CD14-positive monocyte (primary cell): ENCODE measurements around the gene NTRK2. TPM values are rescaled to one million over a fixed set of nuclear protein-coding genes. Genes with fewer than 3 reads are reported as not detected.

Source experiments
- DNase-seq, 3 donors: peaks; one replicate each; pipeline ENCODE4 v3.0.0-alpha.2; 2011 to 2022
- H2AFZ ChIP-seq: 2 replicates; pipeline ENCODE4 v1.6.0; 2012; ENCODE audit warnings: mild to moderate bottlenecking, low read depth, low read length, inconsistent platforms; ENCODE audit not compliant: insufficient read depth, poor library complexity, severe bottlenecking
- H3K27ac ChIP-seq, 2 donors: 1 replicate in 1 of 2; 2 replicates in 1 of 2; pipeline ENCODE4 v1.5.1; 2012 to 2013; ENCODE audit warnings: low read length in 2 of 2, control low read depth in 1 of 2, inconsistent platforms in 1 of 2, low read depth in 1 of 2, mild to moderate bottlenecking in 1 of 2
- H3K27me3 ChIP-seq, 2 donors: one replicate each; pipeline versions ENCODE4 v1.6.0 to v1.6.1; 2011 to 2013; ENCODE audit warnings: low read length in 2 of 2; ENCODE audit not compliant: control insufficient read depth in 2 of 2, insufficient read depth in 2 of 2
- H3K36me3 ChIP-seq, 2 donors: replicated peaks in 1 of 2; 1 replicate in 1 of 2; 2 replicates in 1 of 2; pipeline versions ENCODE4 v1.5.1 to v1.6.1; 2012 to 2013; ENCODE audit warnings: low read length in 2 of 2, control low read depth in 1 of 2, inconsistent platforms in 1 of 2, mild to moderate bottlenecking in 1 of 2; ENCODE audit not compliant: insufficient read depth in 2 of 2, control insufficient read depth in 1 of 2
- H3K4me1 ChIP-seq, 2 donors: 1 replicate in 1 of 2; 2 replicates in 1 of 2; pipeline versions ENCODE4 v1.5.1 to v1.6.1; 2012 to 2013; ENCODE audit warnings: low read length in 2 of 2, control low read depth in 1 of 2, inconsistent platforms in 1 of 2, mild to moderate bottlenecking in 1 of 2, moderate library complexity in 1 of 2; ENCODE audit not compliant: insufficient read depth in 2 of 2, control insufficient read depth in 1 of 2
- H3K4me2 ChIP-seq: replicated peaks from 2 replicates; pipeline ENCODE3; 2012; ENCODE audit warnings: low read length, moderate library complexity, mild to moderate bottlenecking; ENCODE audit not compliant: poor library complexity, severe bottlenecking; ENCODE audit errors: extremely low read depth
- H3K4me3 ChIP-seq, 3 experiments: fragments of 200-600 bp in 1 of 3; sonication (generic) in 1 of 3; replicated peaks in 1 of 3; 1 replicate in 2 of 3; 2 replicates in 1 of 3; pipeline ENCODE4 v1.5.1; 2011 to 2013; ENCODE audit warnings: low read length in 3 of 3, mild to moderate bottlenecking in 3 of 3, control low read depth in 2 of 3, low read depth in 2 of 3, inconsistent platforms in 1 of 3, moderate library complexity in 1 of 3
- H3K79me2 ChIP-seq: 2 replicates; pipeline ENCODE4 v1.6.0; 2012; ENCODE audit warnings: mild to moderate bottlenecking, control low read depth, inconsistent platforms, low read length, moderate library complexity; ENCODE audit not compliant: insufficient read depth
- H3K9ac ChIP-seq: 2 replicates; pipeline ENCODE4 v1.6.0; 2017; ENCODE audit warnings: low read length, mild to moderate bottlenecking; ENCODE audit not compliant: insufficient read depth, poor library complexity, severe bottlenecking
- H3K9me3 ChIP-seq, 2 donors: replicated peaks in 1 of 2; 1 replicate in 1 of 2; 2 replicates in 1 of 2; pipeline versions ENCODE4 v1.5.1 to v1.6.1; 2012 to 2013; ENCODE audit warnings: low read length in 2 of 2, control low read depth in 1 of 2; ENCODE audit not compliant: control insufficient read depth in 1 of 2, insufficient read depth in 1 of 2
- H4K20me1 ChIP-seq: 2 replicates; pipeline ENCODE4 v1.6.0; 2012; ENCODE audit warnings: mild to moderate bottlenecking, low read length, control low read depth, moderate library complexity; ENCODE audit not compliant: insufficient read depth
- H3K27ac Mint-ChIP-seq, 7 donors: one replicate each; pipeline ENCODE4 v1.8.0; 2020; ENCODE audit warnings: mild to moderate bottlenecking in 7 of 7, mixed read lengths in 7 of 7, moderate library complexity in 6 of 7, inconsistent platforms in 2 of 7
- H3K27me3 Mint-ChIP-seq, 3 donors: one replicate each; pipeline ENCODE4 v1.8.0; 2021 to 2022; ENCODE audit warnings: low read depth in 3 of 3, mild to moderate bottlenecking in 3 of 3, mixed read lengths in 3 of 3, moderate library complexity in 3 of 3, inconsistent platforms in 1 of 3
- H3K36me3 Mint-ChIP-seq, 2 donors: one replicate each; pipeline ENCODE4 v1.8.0; 2020; ENCODE audit warnings: mixed read lengths in 2 of 2, inconsistent platforms in 1 of 2, mild to moderate bottlenecking in 1 of 2
- H3K4me1 Mint-ChIP-seq: one replicate; pipeline ENCODE4 v1.8.0; 2020; ENCODE audit warnings: mild to moderate bottlenecking, mixed read lengths
- H3K4me3 Mint-ChIP-seq, 2 donors: one replicate each; pipeline ENCODE4 v1.8.0; 2020; ENCODE audit warnings: mild to moderate bottlenecking in 2 of 2, mixed read lengths in 2 of 2, moderate library complexity in 1 of 2
- H3K9me3 Mint-ChIP-seq, 7 donors: one replicate each; pipeline ENCODE4 v1.8.0; 2020 to 2022; ENCODE audit warnings: mixed read lengths in 7 of 7, mild to moderate bottlenecking in 6 of 7, moderate library complexity in 6 of 7, inconsistent platforms in 2 of 7
- CTCF ChIP-seq: fragments of 200-600 bp; IDR thresholded peaks from one replicate; pipeline ENCODE4 v1.8.0; 2022; ENCODE audit warnings: antibody characterized with exemption, mild to moderate bottlenecking
- WGBS: methylation state at CpG from one replicate; pipeline ENCODE4 v1.1.5; 2013; ENCODE audit warnings: missing lambda C conversion rate; ENCODE audit not compliant: insufficient coverage; 5-methylcytosine and 5-hydroxymethylcytosine counted together
- intact Hi-C, 2 donors: fragments of 100-400 bp; cut with micrococcal nuclease; formaldehyde crosslinking; loops; one replicate each; pipeline versions ENCODE4 v1.15.0 to v1.15.1; 2023
- polyA plus RNA-seq, 3 donors: library from polyadenylated mRNA; depleted of rRNA in 1 of 3; unstranded in 2 of 3; stranded (reverse) in 1 of 3; fragments of 300-500 nt in 2 of 3; fragments of >200 nt in 1 of 3; fragmentation: Illumina TruSeq in 2 of 3; gene quantifications; 1 replicate in 2 of 3; 2 replicates in 1 of 3; pipeline ENCODE4 v1.2.3, GENCODE V29; 2012 to 2021

NTRK2 gene
- polyA plus RNA-seq, 3 donors: not detected

DNA sequence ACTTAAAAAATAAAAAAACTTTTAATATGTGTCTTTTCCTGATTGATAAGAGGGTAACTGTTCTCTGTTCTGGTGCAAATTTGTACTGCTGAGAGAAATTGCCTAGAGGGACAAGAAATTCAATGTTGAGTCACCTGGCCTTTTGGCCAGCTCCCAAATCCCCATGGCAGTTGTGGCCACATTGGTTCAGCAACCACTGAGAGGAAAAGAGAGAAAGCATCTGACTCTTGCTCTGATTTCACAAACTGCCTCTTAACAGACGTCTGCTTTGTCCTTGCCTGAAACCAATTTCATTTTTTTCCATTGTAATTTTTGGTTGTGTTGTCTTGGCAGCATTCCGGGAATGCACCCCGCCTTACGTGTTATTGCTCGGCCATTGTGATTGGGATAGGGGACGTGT is 42.4 kb downstream of the NTRK2 start:
- Mint-ChIP-seq H3K4me1 (peaks cover 13% of the 10 kb centered on the region), H3K9me3 (peaks cover 0 to 1% (median 0%) of the 10 kb centered on the region in 7 donors), H3K27me3 (peaks cover 8 to 23% (median 12%) of the 10 kb centered on the region in 3 donors), H3K36me3 (no peaks in the 10 kb centered on the region), H3K4me3 (no peak overlapping the region), H3K27ac (no peak overlapping the region)
- H3K9ac ChIP-seq: no peak overlapping the region
- no peaks in the 10 kb centered on the region for H3K36me3 ChIP-seq
- H3K4me1 ChIP-seq: peaks cover 0 to 7% of the 10 kb centered on the region in 2 donors
- no CpG with 5 or more reads among the region's 6 CpGs for WGBS
- H3K9me3 ChIP-seq: no peaks in the 10 kb centered on the region
- no peak overlapping the region for H3K4me3 ChIP-seq
- no peak for DNase-seq
- no peak for TF ChIP-seq CTCF
- H4K20me1 ChIP-seq: no peaks in the 10 kb centered on the region
- H3K79me2 ChIP-seq: no peaks in the 10 kb centered on the region
- no peak overlapping the region for H2AFZ ChIP-seq
- intact Hi-C loops: no loop called here
- H3K27ac ChIP-seq: no peak overlapping the region
- no peak overlapping the region for H3K4me2 ChIP-seq
- peaks cover 0 to 14% of the 10 kb centered on the region in 2 donors for H3K27me3 ChIP-seq

DNA sequence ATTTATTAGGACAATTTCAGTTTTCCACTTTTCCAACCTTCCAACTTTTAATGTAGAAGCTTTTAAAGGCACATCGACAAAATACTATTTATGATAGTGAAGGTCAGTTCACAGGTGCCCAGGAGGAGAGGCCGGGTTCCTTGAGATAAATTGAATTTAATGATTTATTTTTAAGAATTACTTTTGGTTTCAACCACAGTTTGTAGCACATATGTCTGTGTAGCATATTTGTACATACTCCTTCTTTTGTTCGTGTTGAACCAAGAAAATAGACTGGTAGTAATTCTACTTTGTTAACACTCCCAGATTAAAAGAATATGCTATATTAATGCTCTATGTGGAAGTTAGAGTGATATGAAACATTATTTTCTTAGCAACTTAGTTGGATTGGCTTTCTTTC is 46.7 kb downstream of the NTRK2 start:
- Histone ChIP-seq H3K4me1 (no peaks in the 10 kb centered on the region), H3K36me3 (no peaks in the 10 kb centered on the region), H4K20me1 (no peaks in the 10 kb centered on the region), H3K4me2 (no peak overlapping the region), H3K79me2 (no peaks in the 10 kb centered on the region), H3K4me3 (no peak overlapping the region), H3K9ac (no peak overlapping the region), H3K9me3 (no peaks in the 10 kb centered on the region), H3K27ac (no peak overlapping the region), H3K27me3 (peaks cover 0 to 6% of the 10 kb centered on the region in 2 donors), H2AFZ (no peak overlapping the region)
- Mint-ChIP-seq H3K4me1 (no peaks in the 10 kb centered on the region), H3K4me3 (no peak overlapping the region), H3K9me3 (peaks cover 0 to 4% (median 0%) of the 10 kb centered on the region in 7 donors), H3K27me3 (peaks cover 4 to 14% (median 8%) of the 10 kb centered on the region in 3 donors), H3K36me3 (no peaks in the 10 kb centered on the region), H3K27ac (no peak overlapping the region)
- intact Hi-C loops: no loop called here
- WGBS: no CpG with 5 or more reads among the region's 3 CpGs
- no peak for TF ChIP-seq CTCF
- DNase-seq: no peak
